Adipose tissue (tissue), 3 donors: ENCODE measurements around the gene TNIK. TPM values are rescaled to one million over a fixed set of nuclear protein-coding genes. Genes with fewer than 3 reads are reported as not detected.

Experiments
- H3K27ac ChIP-seq: one replicate; pipeline ENCODE4 v1.5.1; 2013; ENCODE audit warnings: low read depth, low read length
- WGBS, 3 donors: extraction: QIAGEN DNeasy Blood & Tissue Kit; methylation state at CpG; one replicate each; pipeline ENCODE4 v1.1.7; 2013; 5-methylcytosine and 5-hydroxymethylcytosine counted together
- polyA plus RNA-seq, 3 donors: library from polyadenylated mRNA; stranded (reverse); fragments of 200-250 nt; gene quantifications; one replicate each; pipeline ENCODE4 v1.2.3, GENCODE V29; 2013
- donor health status: healthy with polysubstance abuse.
- donor health status: Bipolar disorder and iron deficiency.
- donor health status: healthy.

Gene TNIK
- polyA plus RNA-seq, 3 donors: 0.91 to 6.6 (median 1.5) TPM

DNA sequence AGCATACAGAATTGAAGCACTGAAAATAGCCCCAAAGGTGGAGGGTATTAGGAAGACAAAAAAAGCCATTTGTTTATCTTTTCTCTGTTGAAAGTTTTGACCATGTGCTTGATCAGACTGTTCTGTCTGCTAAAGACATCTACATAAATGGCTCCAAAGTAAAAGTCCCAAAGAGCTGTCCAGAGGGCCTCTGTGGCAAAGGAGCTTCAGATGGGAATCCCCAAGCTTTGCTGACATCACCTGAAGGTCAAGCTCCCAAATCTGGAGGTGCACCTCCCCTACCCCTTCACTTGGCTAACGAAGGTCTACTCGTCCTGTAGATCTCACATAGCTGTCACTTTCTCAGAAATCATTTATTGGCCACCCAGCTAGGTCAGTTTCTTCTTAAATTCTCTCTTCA, 239.1 kb downstream of the TNIK start:
- WGBS, 3 donors: 85 to 94% (median 91%) methylated on average over 2 of the region's 2 CpGs

GRCh38 chr3:171219258-171219657, 240.9 kb downstream of the TNIK start:
- H3K27ac ChIP-seq: no peak overlapping the region

More for the DNA sequence above, 239.1 kb downstream of the TNIK start:
- no peak overlapping the region for H3K27ac ChIP-seq

- H3K27ac ChIP-seq: no peak overlapping the region
- 71 to 82% (median 81%) methylated on average over 3 of the region's 3 CpGs for WGBS, 3 donors
These were observed 242.1 kb downstream of the TNIK start for GRCh38 chr3:171218069-171218468.

DNA sequence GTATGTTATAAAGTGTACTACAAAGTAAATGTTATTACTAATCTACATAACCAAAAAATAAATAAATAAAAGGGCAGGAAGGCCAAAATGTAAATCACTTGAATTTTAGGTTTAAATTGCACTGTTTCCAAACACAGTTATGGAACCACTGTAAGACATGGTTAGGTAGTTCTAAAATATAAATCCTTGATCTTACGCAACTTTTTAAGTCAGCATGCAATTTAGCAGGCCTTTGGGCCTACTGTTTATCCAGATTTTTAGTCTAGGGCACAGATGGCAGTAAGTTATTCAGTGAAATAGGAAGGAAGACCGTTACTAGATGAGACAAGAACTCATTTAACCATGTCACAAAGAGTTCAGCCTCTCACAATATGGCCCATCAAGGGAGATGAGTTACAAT, 246.3 kb downstream of the TNIK start:
- WGBS, 3 donors: 85 to 96% (median 93%) methylated on average over 2 of the region's 2 CpGs
- H3K27ac ChIP-seq: no peak overlapping the region

DNA sequence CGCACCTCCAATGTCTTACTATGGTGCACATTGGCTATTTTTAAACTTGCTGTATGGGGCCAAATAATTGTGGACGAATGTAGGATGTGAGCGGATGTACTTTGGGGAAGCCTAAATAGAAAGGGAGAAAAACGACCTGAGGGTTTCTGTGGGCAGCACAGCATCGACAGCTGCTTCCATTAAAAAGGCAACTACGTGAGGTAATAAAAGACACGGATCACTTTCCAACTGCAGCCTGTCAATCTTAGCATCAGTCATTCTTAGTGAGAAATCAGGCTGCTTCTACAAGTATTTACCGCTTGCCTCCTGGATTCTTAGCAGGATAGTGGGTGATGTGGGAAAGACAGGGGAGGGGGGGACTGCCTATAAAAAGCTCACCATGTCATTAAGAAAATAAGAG, 247.0 kb downstream of the TNIK start:
- WGBS, 3 donors: 82 to 86% (median 83%) methylated on average over 8 of the region's 8 CpGs

GRCh38 chr3:171212648-171213047, 247.6 kb downstream of the TNIK start:
- 84 to 98% (median 87%) methylated on average over 3 of the region's 3 CpGs for WGBS, 3 donors
- H3K27ac ChIP-seq: no peak overlapping the region

More for the DNA sequence above, 247.0 kb downstream of the TNIK start:
- no peak overlapping the region for H3K27ac ChIP-seq

DNA sequence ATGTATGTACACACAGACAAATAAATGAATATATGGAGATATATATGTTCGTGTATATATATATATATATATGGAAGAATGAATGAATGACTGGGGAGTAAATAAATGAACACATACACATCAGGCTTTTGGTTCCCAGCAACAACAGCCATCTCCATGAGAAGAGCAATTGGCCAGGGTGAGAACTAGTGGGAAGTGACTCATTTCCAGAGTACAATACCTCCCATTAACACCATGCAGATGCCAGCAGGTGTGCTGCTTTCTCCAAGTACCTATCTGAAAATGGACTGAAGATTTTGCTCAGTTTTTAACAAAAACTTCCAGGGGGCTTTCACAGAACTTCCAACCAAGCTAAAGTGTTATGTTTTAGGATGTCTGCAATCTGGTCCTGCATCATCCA, 253.9 kb downstream of the TNIK start:
- H3K27ac ChIP-seq: no peak overlapping the region
- 76 to 94% (median 93%) methylated on average over 1 of the region's 1 CpG for WGBS, 3 donors

DNA sequence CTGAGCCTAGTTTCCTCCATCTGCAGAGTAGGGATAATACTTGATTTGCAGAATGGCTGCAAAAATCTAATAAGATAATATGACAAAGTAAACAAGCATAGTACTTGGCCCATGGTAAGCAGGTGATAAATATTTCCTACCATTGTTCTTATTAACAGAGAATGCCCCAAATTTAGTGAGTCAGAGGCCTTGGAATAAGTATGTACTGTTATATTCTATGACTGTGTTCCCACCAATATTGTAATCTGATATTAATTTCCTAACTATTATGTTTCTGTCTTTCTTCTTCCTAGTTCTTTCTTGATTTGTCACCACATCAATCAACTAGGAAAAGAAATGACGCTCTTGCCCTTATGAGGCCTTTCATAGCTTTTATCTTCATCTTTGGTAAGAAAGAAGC, 255.3 kb downstream of the TNIK start:
- 76 to 89% (median 82%) methylated on average over 1 of the region's 1 CpG for WGBS, 3 donors

DNA sequence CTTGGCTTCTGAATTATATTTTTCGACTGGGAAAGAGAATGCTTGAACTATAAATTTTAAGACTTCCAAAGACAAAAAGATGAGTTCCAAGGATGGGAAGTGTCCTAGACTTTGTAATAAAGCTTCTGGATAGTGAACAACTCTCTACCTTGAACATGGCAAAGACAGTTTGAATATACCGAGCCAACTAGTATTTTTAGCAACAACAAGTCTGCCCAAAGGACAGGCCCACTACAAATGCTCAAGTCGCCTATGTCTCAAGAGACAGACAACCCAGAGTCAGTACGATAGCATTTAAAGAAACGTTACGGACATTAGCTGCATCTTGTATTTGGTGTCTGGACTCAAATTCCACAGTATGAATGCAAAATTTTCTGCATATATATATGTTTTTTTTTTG, 258.4 kb downstream of the TNIK start:
- 78 to 86% (median 84%) methylated on average over 6 of the region's 6 CpGs for WGBS, 3 donors
- H3K27ac ChIP-seq: no peak overlapping the region

More for the DNA sequence above, 255.3 kb downstream of the TNIK start:
- no peak overlapping the region for H3K27ac ChIP-seq

DNA sequence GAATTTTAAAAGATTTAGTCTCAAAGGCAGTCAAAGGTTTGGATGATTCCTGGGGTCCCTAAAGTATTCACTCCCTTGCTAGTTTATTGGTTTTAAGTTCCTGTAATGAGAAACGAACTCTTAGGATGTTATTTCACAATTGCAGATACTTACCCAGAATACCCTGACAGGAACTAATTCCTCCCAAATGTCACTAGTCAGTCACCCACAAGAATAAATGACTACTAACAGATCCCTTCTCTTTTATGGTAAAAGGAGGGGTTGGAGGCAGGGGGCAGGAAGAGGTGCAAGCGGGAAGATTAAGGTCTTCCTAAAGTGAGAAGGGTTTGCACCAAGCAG, 259.5 kb downstream of the TNIK start:
- WGBS, 3 donors: 54 to 98% (median 83%) methylated on average over 2 of the region's 2 CpGs
- H3K27ac ChIP-seq: no peak overlapping the region

DNA sequence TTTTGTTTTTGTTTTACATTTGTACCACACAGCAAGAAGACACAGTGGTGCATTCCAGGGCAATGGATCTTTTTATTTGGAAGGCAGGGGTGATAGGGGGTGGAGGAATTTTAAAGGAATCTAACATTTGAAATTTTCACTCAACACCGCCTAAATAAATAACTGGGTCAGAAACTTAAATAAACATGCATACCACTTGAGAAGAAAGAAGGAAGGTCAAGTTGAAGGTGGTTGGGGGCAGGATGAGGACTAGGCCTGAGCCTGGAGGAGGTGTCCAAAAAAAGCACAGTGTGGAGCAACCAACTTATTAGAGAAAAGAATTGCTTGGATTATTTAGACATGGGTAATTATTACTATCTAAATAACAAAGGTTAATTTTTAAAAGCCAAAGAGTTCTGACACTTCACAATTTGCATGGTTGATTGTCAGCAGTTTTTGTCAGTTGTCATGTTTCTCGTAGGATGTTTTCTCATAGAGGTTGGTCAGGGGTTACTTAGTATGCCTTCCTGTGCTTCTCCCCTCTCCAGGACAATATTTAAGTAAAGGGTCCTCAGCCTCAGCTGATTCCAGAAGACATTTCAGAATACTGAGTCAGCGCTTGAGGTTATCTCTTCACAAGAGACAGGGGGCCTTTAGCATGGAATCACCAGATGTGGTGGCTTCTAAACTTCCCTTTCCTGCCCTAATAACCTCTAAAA, 260.0 kb downstream of the TNIK start:
- no peak overlapping the region for H3K27ac ChIP-seq
- 65 to 81% (median 77%) methylated on average over 3 of the region's 3 CpGs for WGBS, 3 donors

- no peak overlapping the region for H3K27ac ChIP-seq
- WGBS, 3 donors: 56 to 80% (median 80%) methylated on average over 3 of the region's 3 CpGs
These were observed 260.8 kb downstream of the TNIK start for GRCh38 chr3:171199473-171199829.

DNA sequence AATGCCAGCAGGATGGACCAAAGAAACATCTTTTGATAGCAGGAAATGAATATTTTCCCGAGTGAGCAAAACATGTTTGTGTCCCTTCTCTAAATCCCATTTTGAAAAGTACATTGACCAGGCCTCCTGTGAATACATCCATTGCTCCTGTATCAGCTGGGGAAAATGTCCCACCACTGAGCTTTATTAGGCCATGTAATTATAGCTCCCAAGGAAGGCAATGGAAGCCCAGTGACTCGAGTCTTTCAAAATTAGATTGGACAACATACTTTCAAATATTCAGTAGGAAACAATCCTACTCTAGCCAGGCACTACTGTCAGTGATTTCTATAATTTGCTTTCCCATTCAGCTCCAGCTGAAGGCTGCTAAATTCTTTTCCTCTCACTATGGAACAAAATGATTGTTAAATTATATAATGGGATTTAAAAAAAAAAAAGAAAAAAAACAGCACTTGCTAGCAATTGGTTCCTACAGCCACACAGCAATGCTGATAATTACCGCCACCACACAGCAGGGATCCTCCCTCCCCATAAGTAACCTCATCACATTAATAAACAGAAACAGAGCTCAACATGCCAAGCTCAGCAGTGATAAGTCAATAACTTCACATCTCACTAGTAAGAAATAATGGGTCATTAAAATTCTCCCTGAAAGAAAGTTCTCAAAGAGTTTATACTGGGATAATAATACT, 261.3 kb downstream of the TNIK start:
- H3K27ac ChIP-seq: no peak overlapping the region
- 82 to 88% (median 86%) methylated on average over 3 of the region's 3 CpGs for WGBS, 3 donors

GRCh38 chr3:171195686-171196085, 264.5 kb downstream of the TNIK start:
- no peak overlapping the region for H3K27ac ChIP-seq
- 93 to 95% (median 94%) methylated on average over 1 of the region's 1 CpG for WGBS, 3 donors

GRCh38 chr3:171194965-171195364, 265.2 kb downstream of the TNIK start:
- 80 to 83% (median 82%) methylated on average over 1 of the region's 1 CpG for WGBS, 3 donors
- H3K27ac ChIP-seq: no peak overlapping the region

GRCh38 chr3:171193693-171194092, 266.5 kb downstream of the TNIK start:
- WGBS, 3 donors: 71 to 90% (median 82%) methylated on average over 1 of the region's 1 CpG
- H3K27ac ChIP-seq: no peak overlapping the region

GRCh38 chr3:171192176-171192854, 267.9 kb downstream of the TNIK start:
- H3K27ac ChIP-seq: no peak overlapping the region
- 79 to 85% (median 80%) methylated on average over 2 of the region's 2 CpGs for WGBS, 3 donors

DNA sequence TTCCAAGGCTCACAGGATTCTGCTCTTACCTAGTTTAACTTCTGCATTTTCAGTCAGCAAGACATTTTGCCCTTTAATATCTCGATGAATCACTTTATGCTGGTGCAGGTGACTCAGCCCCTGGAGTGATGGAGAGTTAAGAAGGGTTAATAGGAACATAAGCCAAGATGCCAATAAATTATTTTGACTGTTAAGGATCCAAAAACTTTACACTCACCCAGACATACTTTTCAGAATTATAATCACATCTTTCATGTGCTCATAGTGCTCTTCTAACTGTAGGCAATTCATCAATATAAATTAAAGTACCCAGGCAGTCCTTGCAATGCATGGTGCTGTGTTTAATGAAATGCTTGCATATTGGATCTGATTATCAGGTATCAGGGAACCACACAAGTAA, 269.5 kb downstream of the TNIK start:
- WGBS, 3 donors: 62 to 92% (median 73%) methylated on average over 1 of the region's 1 CpG
- H3K27ac ChIP-seq: no peak overlapping the region

- H3K27ac ChIP-seq: no peak overlapping the region
- 91 to 95% (median 95%) methylated on average over 3 of the region's 3 CpGs for WGBS, 3 donors
These were observed 270.7 kb downstream of the TNIK start for GRCh38 chr3:171189394-171190080.
